IPS-18c (cell line): ENCODE data around the gene RNH1.

Source experiments
- H3K4me3 ChIP-seq: 2 replicates; pipeline ENCODE4 v1.7.0; 2013; ENCODE audit warnings: low read depth, mild to moderate bottlenecking, low read length, moderate library complexity; ENCODE audit not compliant: insufficient read depth
- H3K9me3 ChIP-seq: one replicate; pipeline ENCODE4 v1.6.1; 2013; ENCODE audit warnings: mild to moderate bottlenecking, low read length, moderate library complexity; ENCODE audit not compliant: control insufficient read depth, insufficient read depth

Gene RNH1

GRCh38 chr11:506238-506994, 626 bp downstream of the RNH1 start:
- peak overlapping the region; percentile 98 for H3K4me3 ChIP-seq
- no peaks in the 10 kb centered on the region for H3K9me3 ChIP-seq

GRCh38 chr11:504994-505344, 2.1 kb downstream of the RNH1 start:
- no peaks in the 10 kb centered on the region for H3K9me3 ChIP-seq
- no peak overlapping the region for H3K4me3 ChIP-seq

DNA sequence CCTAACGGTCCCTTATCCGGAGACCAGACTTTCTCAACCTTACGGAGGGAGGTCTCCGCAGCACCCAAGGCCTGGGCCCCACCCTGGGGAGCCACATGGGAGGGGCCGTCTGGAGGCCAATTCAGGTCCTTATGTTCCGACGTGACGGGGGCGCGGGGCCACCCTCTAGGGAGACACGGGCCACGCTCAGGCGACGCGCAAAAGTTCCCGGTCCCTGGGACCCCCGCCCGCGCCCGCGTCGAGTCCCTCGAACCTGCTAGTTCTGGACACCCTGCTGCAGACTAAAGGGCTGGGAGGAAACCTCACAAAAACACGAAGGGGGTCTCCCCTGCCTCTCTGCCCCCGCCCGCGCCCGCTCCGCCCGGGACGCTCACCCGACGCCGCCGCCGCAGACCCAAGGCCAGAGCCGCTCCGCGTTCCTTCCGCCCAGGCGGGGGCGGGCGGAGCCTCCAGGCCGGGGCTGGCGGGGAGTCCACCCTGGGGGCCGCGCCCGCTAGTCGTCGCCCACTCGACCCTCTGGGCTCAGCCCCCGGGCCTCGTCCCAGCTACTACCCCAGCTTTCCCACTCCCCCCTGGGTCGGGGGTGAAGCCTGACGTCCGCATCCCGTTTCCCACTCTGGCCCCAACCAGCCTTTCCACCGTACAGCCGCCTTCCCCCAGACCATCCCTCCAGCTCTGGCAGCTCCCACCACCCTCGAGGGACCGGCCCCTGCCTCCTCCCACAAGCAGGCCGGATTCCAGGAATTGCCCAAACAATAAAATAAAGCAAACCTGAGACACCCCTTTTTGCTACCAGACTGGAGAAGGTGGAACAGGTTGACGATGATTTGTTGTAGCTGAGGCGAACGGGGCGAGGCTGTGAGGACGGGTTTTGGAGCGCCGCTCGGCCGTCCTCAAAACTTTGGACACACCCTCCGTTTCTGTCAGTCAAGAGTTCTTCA, 2.7 kb downstream of the RNH1 start:
- no peak overlapping the region; the same call in 1 of the 2 replicates for H3K4me3 ChIP-seq

GRCh38 chr11:503179-503981, 3.7 kb downstream of the RNH1 start:
- Histone ChIP-seq H3K9me3 (peaks cover under 1% of the 10 kb centered on the region), H3K4me3 (no peak overlapping the region)

More for the DNA sequence above, 2.7 kb downstream of the RNH1 start:
- no peaks in the 10 kb centered on the region for H3K9me3 ChIP-seq

DNA sequence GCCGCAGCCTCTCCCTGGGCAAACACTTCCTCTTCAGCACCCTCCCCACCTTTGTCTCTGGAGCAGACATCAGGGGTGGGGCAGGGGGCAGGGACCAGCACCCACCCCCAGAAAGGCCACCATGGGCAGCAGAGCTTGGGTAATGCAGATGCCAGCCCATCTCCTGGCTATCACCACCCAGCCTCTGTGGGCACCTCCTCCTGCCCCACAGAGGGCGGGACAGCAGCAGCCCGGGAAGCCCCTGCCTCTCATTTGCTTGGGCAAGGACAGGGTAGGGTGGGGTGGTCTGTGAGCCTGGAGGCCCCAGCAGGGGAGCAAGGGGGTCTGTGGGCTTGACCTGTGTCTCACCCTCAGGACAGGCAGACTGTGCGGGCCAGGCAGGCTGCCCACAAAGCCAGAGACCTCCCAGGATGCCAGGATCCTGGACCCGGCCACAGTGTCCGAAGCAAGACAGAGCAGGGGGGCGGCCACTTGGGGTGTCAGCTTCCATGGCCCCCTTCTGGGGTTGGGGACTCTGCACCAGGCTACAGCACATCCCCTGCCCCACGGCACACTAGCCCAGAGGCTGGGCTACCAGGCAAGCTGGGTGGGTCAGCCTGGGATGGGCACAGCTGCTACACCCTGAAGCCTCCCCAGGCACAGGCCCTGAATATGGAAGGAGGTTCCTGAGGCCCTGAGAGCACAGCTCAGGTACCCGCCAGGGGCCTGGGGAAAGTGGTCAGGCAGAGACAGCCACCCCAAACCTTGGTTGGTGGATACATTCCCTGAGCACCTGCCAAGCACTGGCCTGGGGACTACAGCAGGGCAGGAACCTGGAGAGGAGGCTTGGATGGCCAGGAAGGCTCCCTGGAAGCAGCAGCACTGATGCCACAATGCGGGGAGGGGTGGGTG, 4.5 kb downstream of the RNH1 start:
- peaks cover 3% of the 10 kb centered on the region for H3K9me3 ChIP-seq
- no peak overlapping the region for H3K4me3 ChIP-seq

DNA sequence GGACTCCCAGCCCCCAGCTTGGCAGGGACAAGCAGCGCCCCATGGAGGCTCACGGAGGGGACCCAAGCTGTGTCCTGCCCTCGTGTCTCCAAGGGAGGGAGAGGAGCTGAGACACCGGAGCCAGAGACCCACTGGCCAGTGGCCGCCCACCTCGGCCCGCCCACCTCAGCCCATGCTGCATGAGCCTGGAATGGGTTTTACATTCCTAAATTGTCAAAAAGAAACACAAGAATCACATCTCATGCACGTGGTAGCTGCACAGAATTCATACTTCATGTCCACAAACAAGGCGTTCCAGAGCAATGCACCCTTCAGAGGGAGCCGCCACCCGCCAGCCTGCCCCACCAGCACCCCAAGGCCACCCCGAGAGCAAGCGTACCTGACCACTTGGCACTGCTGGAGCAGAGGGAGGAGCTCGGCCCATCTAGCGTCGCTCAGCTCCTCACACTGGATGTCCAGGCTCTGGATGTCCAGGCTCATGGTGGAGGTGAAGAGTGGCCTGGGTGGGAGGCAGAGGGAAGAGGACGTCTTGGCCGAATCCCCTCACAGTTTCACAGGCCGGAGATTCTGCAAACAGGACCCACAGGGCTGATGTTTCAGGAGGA, 5.3 kb downstream of the RNH1 start:
- Histone ChIP-seq H3K4me3 (no peak overlapping the region), H3K9me3 (peaks cover 3% of the 10 kb centered on the region)

DNA sequence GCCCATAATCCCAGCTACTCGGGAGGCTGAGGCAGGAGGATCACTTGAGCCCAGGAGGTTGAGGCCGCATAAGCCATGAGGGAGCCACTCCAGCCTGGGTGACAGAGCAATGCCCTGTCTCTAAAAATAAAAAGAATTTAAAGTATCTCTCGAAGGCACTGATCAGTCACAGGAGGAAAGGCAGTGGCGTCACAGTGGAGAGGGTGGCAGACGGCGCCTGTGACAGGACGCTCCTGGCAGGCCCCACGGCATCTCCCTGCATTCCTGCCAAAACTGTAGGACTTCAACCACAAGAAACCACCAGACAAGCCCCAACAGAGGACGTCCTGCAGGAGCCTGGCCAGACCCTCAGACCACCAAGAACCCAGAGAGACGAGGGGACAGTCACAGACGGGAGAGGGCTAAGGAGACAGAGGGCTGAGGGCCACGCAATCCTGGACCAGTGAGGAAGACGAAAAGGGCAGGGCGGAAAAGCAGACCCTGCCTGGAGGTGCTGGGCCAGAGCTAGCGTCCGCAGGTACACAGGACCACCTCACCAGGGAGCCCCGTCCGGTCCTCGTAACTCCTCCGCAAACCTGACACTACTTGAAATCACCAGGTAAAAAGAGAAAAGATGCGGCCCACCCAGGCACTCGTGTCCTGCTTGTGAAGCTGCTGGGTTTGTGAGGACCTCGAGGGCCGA, 5.9 kb downstream of the RNH1 start:
- no peak overlapping the region for H3K4me3 ChIP-seq
- H3K9me3 ChIP-seq: peaks cover 6% of the 10 kb centered on the region

DNA sequence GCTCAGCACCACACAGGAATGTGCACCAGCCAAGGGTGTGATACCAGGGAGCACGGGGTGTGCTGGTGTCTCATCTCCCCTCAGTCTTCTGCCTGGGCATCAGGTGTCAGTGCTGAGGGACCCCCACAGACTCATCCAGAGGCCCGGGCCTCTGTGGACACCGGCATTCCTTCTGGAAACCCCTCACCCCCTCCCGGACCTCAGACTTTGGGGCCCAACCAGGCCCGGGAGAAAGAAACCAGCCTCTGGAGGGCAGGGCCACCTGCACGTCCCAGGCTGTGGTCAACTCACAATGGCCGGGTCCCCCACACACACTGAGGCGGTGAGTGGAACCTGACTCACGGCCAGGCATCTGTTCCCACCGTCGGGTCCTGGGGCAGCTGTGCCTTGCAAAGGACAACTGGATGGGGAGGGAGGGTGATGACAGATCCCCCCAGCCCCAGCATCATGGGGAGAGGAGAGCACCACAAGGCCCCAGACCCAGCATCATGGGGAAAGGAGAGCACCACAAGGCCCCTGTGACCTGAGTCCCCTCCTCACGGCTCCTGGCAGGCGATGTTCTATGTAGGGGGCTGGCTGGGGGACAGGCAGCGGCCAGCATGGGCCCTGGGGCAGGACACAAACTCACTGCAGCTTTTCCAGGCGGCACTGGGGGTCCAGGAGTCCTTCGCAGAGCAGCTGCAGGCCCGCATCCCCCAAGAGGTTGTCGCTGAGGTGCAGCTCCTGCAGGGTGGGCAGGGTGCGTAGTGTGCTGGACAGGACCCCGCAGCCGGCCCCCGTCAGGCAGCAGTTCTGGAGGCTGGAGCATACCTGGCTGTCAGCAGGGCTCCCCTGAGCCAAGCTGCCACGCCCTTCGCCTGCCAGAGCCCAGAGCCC, 7.6 kb downstream of the RNH1 start:
- H3K4me3 ChIP-seq: no peak overlapping the region

GRCh38 chr11:498297-499181, 8.5 kb downstream of the RNH1 start:
- H3K9me3 ChIP-seq: peaks cover 6% of the 10 kb centered on the region
- no peak overlapping the region for H3K4me3 ChIP-seq

More for the DNA sequence above, 7.6 kb downstream of the RNH1 start:
- H3K9me3 ChIP-seq: peaks cover 6% of the 10 kb centered on the region

DNA sequence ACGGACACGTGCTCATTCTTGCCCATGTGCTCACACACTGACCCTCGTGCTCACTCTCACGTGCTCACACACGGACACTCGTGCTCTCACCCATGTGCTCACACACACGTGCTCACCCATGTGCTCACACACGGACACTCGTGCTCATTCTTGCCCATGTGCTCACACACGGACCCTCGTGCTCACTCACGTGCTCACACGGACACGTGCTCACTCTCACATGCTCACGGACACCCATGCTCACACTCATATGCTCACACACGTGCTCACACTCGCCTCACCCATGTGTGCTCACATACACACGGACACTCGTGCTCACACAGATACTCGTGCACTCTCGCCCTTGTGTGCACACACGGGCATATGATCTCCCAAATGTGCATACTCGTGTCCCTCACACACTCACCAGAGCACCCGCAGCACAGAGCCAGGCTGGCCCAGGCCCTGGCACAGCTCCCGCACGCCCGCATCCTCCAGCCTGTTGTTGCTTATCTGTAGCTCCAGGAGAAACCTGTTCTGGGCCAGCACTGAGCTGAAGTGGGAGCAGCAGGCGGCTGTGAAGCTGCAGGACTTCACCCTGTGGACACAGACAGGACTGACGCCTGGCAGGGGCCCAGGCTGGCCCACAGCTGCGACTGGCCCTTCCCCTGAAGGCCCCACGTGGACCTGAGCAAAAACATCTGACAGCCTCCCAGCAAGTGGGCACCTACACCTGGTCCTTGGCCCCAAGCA, 9.3 kb downstream of the RNH1 start:
- Histone ChIP-seq H3K4me3 (no peak overlapping the region), H3K9me3 (peaks cover 6% of the 10 kb centered on the region)

- no peak overlapping the region for H3K4me3 ChIP-seq
- peaks cover 6% of the 10 kb centered on the region for H3K9me3 ChIP-seq
Measured at GRCh38 chr11:496834-497564, 10.0 kb downstream of the RNH1 start.

- Histone ChIP-seq H3K4me3 (no peak overlapping the region), H3K9me3 (peaks cover 6% of the 10 kb centered on the region)
Measured at GRCh38 chr11:495537-495931, 11.5 kb downstream of the RNH1 start.
